GM18907 (cell line): ENCODE data around the gene SLC6A18.

Experiments
- ATAC-seq: cut with Tn5 transposase; IDR thresholded peaks from one replicate; pipeline ENCODE4 v1.9.1; 2021; ENCODE audit warnings: mild to moderate bottlenecking, moderate library complexity; ENCODE audit not compliant: unreplicated experiment

Gene SLC6A18

GRCh38 chr5:1214163-1214935 lies 10.8 kb upstream of the SLC6A18 start:
- ATAC-seq, result no peak

GRCh38 chr5:1214936-1215220 lies 10.3 kb upstream of the SLC6A18 start:
- ATAC-seq, result no peak

GRCh38 chr5:1215320-1216096 lies 9.7 kb upstream of the SLC6A18 start:
- no peak for ATAC-seq

- no peak for ATAC-seq
Observed at GRCh38 chr5:1216211-1216917, 8.8 kb upstream of the SLC6A18 start.

- ATAC-seq, result no peak
Observed at GRCh38 chr5:1216918-1217295, 8.3 kb upstream of the SLC6A18 start.

GRCh38 chr5:1217596-1218206 lies 7.5 kb upstream of the SLC6A18 start:
- ATAC-seq, result no peak

GRCh38 chr5:1218351-1219080 lies 6.7 kb upstream of the SLC6A18 start:
- ATAC-seq, result no peak

GRCh38 chr5:1219098-1219767 lies 5.9 kb upstream of the SLC6A18 start:
- no peak for ATAC-seq

GRCh38 chr5:1219768-1220100 lies 5.4 kb upstream of the SLC6A18 start:
- ATAC-seq, result no peak

GRCh38 chr5:1220351-1220750 lies 4.8 kb upstream of the SLC6A18 start:
- ATAC-seq, result no peak

- no peak for ATAC-seq
Observed at GRCh38 chr5:1220831-1221230, 4.3 kb upstream of the SLC6A18 start.

- ATAC-seq, result no peak
Observed at GRCh38 chr5:1221721-1222120, 3.5 kb upstream of the SLC6A18 start.

GRCh38 chr5:1222147-1222546 lies 3.0 kb upstream of the SLC6A18 start:
- no peak for ATAC-seq

GRCh38 chr5:1222621-1223277 lies 2.4 kb upstream of the SLC6A18 start:
- no peak for ATAC-seq

- no peak for ATAC-seq
Observed at GRCh38 chr5:1223278-1223670, 1.9 kb upstream of the SLC6A18 start.

- ATAC-seq, result no peak
Observed at GRCh38 chr5:1224631-1225030, 550 bp upstream of the SLC6A18 start.

- no peak for ATAC-seq
Observed at GRCh38 chr5:1226231-1226630, 1.1 kb downstream of the SLC6A18 start.

GRCh38 chr5:1226839-1227581 lies 1.8 kb downstream of the SLC6A18 start:
- ATAC-seq, result no peak

GRCh38 chr5:1227667-1228066 lies 2.5 kb downstream of the SLC6A18 start:
- no peak for ATAC-seq
